MCF 10A (cell line): ENCODE results near the gene MRPL20. TPM values are rescaled to one million over a fixed set of nuclear protein-coding genes. Genes with fewer than 3 reads are reported as not detected.

Experiments used
- BruUV-seq: library from RNA; stranded (reverse); fragments of 400-500 nt; replicated peaks from 2 replicates; lab custom pipeline; 2021; lab: Mats Ljungman, UMichigan
- CTCF ChIA-PET: fragments of 300-600 bp; sonication (Branson Sonifier 250); formaldehyde crosslinking; extraction: SDS; loops from one replicate; lab custom pipeline; 2021; ENCODE audit warnings: antibody characterized with exemption, inconsistent platforms; lab: Yijun Ruan, JAX
- POLR2A ChIA-PET: fragments of 300-600, 350-650 bp; sonication (Branson Sonifier 250); formaldehyde crosslinking; extraction: SDS; loops from one replicate; lab custom pipeline; 2020; ENCODE audit warnings: antibody characterized with exemption, inconsistent platforms; lab: Yijun Ruan, JAX
- DNase-seq: peaks from one replicate; pipeline ENCODE4 v3.0.0-alpha.2; 2018; ENCODE audit not compliant: unreplicated experiment
- H3K27ac Mint-ChIP-seq: one replicate; pipeline ENCODE4 v1.8.0; 2022; ENCODE audit warnings: mild to moderate bottlenecking, low read depth, mixed read lengths; ENCODE audit not compliant: unreplicated experiment
- H3K27me3 Mint-ChIP-seq: one replicate; pipeline ENCODE4 v1.8.0; 2022; ENCODE audit warnings: mixed read lengths; ENCODE audit not compliant: insufficient read depth, unreplicated experiment
- H3K36me3 Mint-ChIP-seq: one replicate; pipeline ENCODE4 v1.8.0; 2022; ENCODE audit warnings: mild to moderate bottlenecking, moderate library complexity, mixed read lengths; ENCODE audit not compliant: insufficient read depth, unreplicated experiment
- H3K4me1 Mint-ChIP-seq: one replicate; pipeline ENCODE4 v1.8.0; 2022; ENCODE audit warnings: mixed read lengths; ENCODE audit not compliant: insufficient read depth, unreplicated experiment
- H3K4me3 Mint-ChIP-seq: one replicate; pipeline ENCODE4 v1.8.0; 2022; ENCODE audit warnings: mild to moderate bottlenecking, moderate library complexity, mixed read lengths; ENCODE audit not compliant: unreplicated experiment
- H3K9me3 Mint-ChIP-seq: one replicate; pipeline ENCODE4 v1.8.0; 2022; ENCODE audit warnings: mixed read lengths; ENCODE audit not compliant: unreplicated experiment
- intact Hi-C: fragments of 100-400 bp; cut with micrococcal nuclease; formaldehyde crosslinking; loops from 2 replicates; pipeline ENCODE4 v1.14.1; 2022
- total RNA-seq: library from RNA; stranded (reverse); gene quantifications from 2 replicates; pipeline ENCODE4 v1.2.3, GENCODE V29; 2022
- TF ChIP-seq, protein P1 (sequence below): fragments of 200-600 bp; IDR thresholded peaks from one replicate; pipeline ENCODE4 v1.8.0; 2022; ENCODE audit warnings: antibody characterized with exemption, mild to moderate bottlenecking; ENCODE audit not compliant: unreplicated experiment

MRPL20 gene
- total RNA-seq, 1 experiment from 2014 or later = 137 TPM

DNA sequence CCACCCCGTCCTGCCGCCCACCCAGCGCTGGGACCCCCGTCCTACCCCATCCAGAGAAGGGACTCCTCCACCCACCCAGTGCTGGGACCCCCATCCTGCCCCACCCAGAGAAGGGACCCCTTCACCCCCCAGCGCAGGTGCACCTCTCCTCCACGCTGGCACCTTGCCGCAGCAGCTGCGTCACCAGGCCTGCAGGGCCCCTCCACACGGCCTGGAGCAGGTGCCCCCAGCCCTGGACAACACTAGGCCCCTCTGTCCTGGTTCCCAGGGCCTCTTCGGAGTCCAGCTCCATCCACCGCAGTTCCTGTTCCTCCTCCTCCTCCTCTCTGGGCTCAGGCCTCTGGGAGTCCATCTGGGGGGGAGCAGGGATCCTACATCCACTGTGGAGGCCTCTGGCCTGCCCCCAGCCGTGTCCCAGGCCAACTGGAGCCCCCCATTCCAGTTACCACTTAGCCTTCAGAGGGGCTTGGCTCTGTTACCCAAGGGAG, 13.6 kb upstream of the MRPL20 start:
- CTCF ChIA-PET = no interaction called here

DNA sequence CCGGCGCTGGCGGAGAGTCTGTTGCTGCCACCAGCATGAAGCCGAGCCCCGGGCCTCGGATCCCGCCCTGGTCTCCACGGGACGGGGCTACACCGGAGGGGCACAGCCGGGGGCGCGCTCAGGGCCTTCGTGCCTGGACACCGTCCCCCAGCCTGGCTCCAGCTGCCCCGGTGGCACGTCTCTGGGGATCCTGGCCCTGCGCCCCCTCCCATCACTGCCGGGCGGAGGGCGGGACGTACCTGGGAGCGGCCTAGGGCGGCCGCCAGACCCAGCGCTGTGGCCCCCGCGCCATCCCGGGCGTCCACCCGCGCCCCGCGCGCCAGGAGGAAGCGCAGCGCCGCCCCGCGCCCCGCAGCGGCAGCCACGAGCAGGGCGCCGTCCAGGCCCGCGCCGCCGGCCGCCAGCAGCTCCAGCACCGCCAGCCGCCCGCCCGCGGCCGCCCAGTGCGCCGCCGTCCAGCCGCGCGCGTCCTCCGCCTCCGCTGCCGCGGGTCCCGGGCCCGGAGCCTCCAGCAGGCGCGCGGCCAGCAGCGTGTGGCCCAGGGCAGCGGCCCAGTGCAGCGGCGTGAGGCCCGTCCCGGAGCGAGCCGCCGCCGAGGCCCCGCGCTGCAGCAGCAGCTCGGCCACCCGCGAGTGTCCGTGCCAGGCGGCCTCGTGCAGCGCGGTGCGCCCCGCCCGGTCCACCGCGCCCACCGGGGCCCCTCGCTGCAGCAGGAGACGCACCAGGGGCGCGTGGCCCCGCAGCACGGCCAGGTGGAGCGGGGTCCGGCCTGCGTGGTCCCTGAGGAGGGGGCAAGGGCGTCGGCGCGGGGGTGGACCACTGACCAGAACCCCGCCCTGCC, 12.9 kb upstream of the MRPL20 start:
- Mint-ChIP-seq H3K27me3 (no peaks in the 10 kb centered on the region), H3K36me3 (no peaks in the 10 kb centered on the region), H3K4me1 (no peaks in the 10 kb centered on the region), H3K4me3 (no peak overlapping the region), H3K9me3 (no peaks in the 10 kb centered on the region), H3K27ac (no peak overlapping the region)
- TF ChIP-seq, protein P1, sequence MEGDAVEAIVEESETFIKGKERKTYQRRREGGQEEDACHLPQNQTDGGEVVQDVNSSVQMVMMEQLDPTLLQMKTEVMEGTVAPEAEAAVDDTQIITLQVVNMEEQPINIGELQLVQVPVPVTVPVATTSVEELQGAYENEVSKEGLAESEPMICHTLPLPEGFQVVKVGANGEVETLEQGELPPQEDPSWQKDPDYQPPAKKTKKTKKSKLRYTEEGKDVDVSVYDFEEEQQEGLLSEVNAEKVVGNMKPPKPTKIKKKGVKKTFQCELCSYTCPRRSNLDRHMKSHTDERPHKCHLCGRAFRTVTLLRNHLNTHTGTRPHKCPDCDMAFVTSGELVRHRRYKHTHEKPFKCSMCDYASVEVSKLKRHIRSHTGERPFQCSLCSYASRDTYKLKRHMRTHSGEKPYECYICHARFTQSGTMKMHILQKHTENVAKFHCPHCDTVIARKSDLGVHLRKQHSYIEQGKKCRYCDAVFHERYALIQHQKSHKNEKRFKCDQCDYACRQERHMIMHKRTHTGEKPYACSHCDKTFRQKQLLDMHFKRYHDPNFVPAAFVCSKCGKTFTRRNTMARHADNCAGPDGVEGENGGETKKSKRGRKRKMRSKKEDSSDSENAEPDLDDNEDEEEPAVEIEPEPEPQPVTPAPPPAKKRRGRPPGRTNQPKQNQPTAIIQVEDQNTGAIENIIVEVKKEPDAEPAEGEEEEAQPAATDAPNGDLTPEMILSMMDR = no peak
- CTCF ChIA-PET = no interaction called here
- intact Hi-C loops = no loop called here
- no peak for DNase-seq
- BruUV-seq = no TSS peak
- POLR2A ChIA-PET = interaction anchor here (1.0 kb wide), 1 partner anchor 13 kb away, joined by 9 read pairs; the partner anchor contains the start of gene MRPL20

More for the DNA sequence above, 13.6 kb upstream of the MRPL20 start:
- BruUV-seq = no TSS peak
- intact Hi-C loops = no loop called here
- POLR2A ChIA-PET = interaction anchor here (0.7 to 1.0 kb wide), 2 partner anchors 14 to 49 kb away, joined by 3 to 9 read pairs; partner anchors contain the start of gene MRPL20
- TF ChIP-seq, protein P1 = no peak
- H3K4me3 Mint-ChIP-seq = no peak overlapping the region
- H3K27ac Mint-ChIP-seq = no peak overlapping the region
- H3K4me1 Mint-ChIP-seq = no peaks in the 10 kb centered on the region
- H3K27me3 Mint-ChIP-seq = no peaks in the 10 kb centered on the region
- H3K36me3 Mint-ChIP-seq = no peaks in the 10 kb centered on the region
- no peaks in the 10 kb centered on the region for H3K9me3 Mint-ChIP-seq
- no peak for DNase-seq

GRCh38 chr1:1419363-1419812, 12.3 kb upstream of the MRPL20 start:
- no TSS peak for BruUV-seq

More at GRCh38 chr1:1419363-1419812, 12.3 kb upstream of the MRPL20 start:
- ChIA-PET POLR2A (no interaction called here), CTCF (no interaction called here)
- DNase-seq = no peak
- TF ChIP-seq, protein P1 = no peak
- H3K36me3 Mint-ChIP-seq = no peaks in the 10 kb centered on the region
- intact Hi-C loops = no loop called here
- H3K4me1 Mint-ChIP-seq = no peaks in the 10 kb centered on the region
- no peak overlapping the region for H3K4me3 Mint-ChIP-seq
- H3K27ac Mint-ChIP-seq = no peak overlapping the region
- no peaks in the 10 kb centered on the region for H3K27me3 Mint-ChIP-seq
- H3K9me3 Mint-ChIP-seq = no peaks in the 10 kb centered on the region
